ENCODE measurements around the gene ANKRD35. TPM values are rescaled to one million over a fixed set of nuclear protein-coding genes. Genes with fewer than 3 reads are reported as not detected.
A peak's percentile ranks its signal among the peaks of the same experiment; 100 is the strongest.

The ANKRD35 gene
- total and polyA plus RNA-seq, 9 of the 15 experiments (the other 6 are each of a cell fraction or from before 2014, with no cell fraction given) = 0.07 to 0.14 (median 0.07) TPM; not detected in 5

DNA sequence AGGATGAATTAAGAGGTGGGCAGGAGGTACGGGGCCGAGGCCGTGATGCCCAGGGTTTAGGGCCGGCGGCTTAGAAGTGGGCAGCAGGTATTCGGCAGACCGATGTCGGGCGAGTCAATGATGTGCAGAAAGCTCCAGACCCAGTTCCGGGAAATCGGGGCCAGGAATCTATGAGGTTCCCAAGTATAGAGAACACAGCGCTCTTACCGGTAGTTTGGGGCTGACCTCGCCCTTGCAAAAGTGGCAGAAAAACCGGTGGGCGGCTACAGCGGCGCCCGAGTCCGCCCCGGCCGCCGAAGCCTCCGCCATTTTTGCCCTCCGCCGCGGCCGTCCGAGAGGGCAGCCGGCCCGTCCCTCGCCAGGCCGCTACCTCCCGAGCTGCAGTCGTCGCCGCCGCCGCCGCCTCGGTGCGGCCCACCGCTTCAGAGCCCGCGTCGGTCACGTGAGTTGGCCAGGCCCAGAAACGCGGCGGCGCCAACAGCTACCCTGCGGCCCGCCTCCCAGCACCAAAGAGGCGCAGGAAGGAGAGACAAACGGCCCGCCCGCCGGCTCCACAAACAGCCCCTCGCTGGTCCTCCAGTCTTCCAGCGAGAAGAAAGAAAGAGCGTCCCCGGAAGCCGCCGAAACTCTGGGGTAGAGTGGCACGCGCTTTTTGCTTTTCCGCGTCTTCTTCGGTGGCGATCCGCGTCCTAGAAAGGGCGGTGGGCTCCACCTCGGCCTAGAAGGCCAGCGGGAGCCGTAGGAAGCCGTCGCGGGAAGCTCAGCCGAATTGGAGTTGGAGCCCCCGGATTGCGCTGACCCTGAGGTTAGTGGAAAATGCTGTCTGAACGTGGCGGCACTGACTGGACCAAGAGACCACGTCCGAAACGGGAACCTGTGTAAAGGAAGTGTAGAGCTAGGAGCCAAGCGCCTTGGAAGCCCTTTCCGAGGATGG is 61.8 kb downstream of the ANKRD35 start, which contains the start of the genes POLR3C and RNF115 (continued):
- TF ChIP-seq YY1 (IDR thresholded peaks at IDR 0.05; ENCODE audit: borderline replicate concordance in 1 of 3, control insufficient read depth in 1 of 3, extremely low read depth in 1 of 3, insufficient read depth in 3 of 3, insufficient read length in 1 of 3, insufficient replicate concordance in 2 of 3, low read depth in 1 of 3, low read length in 2 of 3) (peak; percentile 54 to 90 (median 77)), SMARCC2 (IDR thresholded peaks at IDR 0.05; ENCODE audit: low read depth) (no peak), ESRRB (CRISPR knock-in tag; IDR thresholded peaks at IDR 0.05; ENCODE audit: borderline replicate concordance) (no peak), ZNF780A (CRISPR knock-in tag; IDR thresholded peaks at IDR 0.05) (no peak), ZNF165 (CRISPR knock-in tag; IDR thresholded peaks at IDR 0.05; ENCODE audit: borderline replicate concordance) (no peak), HCFC1 (IDR thresholded peaks at IDR 0.05; ENCODE audit: low read depth, low read length) (peak; percentile 46), TEAD4 (IDR thresholded peaks at IDR 0.05; ENCODE audit: low read length) (peak; percentile 10; the same call in 1 of the 2 replicates), TEAD4 (CRISPR knock-in tag; IDR thresholded peaks at IDR 0.05; ENCODE audit: borderline replicate concordance) (no peak), GTF3C2 (IDR thresholded peaks at IDR 0.05; ENCODE audit: borderline replicate concordance, extremely low read depth, insufficient read length) (no peak), SMAD2 (IDR thresholded peaks at IDR 0.05; ENCODE audit: low read depth, low read length) (no peak), ZNF639 (CRISPR knock-in tag; conservative IDR thresholded peaks at IDR 0.05 in 1 of 2, IDR thresholded peaks at IDR 0.05 in 1 of 2) (peak in 1 of 2 experiments; percentile 87; a peak in 2 of 4 replicates), SREBF2 (CRISPR knock-in tag; IDR thresholded peaks at IDR 0.05) (no peak), GABPB2 (CRISPR knock-in tag; conservative IDR thresholded peaks at IDR 0.05) (no peak), FOXJ3 (CRISPR knock-in tag; IDR thresholded peaks at IDR 0.05) (no peak), HEY1 (CRISPR knock-in tag; IDR thresholded peaks at IDR 0.05; ENCODE audit: borderline replicate concordance) (no peak), CHCHD3 (CRISPR knock-in tag; IDR thresholded peaks at IDR 0.05) (no peak), HNRNPUL1 (IDR thresholded peaks at IDR 0.05; ENCODE audit: low read length) (no peak), ZBTB8A (IDR thresholded peaks at IDR 0.05; ENCODE audit: partially characterized antibody) (no peak), RAD21 (CRISPR knock-in tag; conservative IDR thresholded peaks at IDR 0.05 in 1 of 2, IDR thresholded peaks at IDR 0.05 in 1 of 2) (no peak), CREB3 (tag; conservative IDR thresholded peaks at IDR 0.05; ENCODE audit: low read depth) (no peak), EP300 (IDR thresholded peaks at IDR 0.05; ENCODE audit: low read length) (no peak)
